Osteocyte (in vitro differentiated cells): ENCODE results near the gene COL15A1. TPM values are rescaled to one million over a fixed set of nuclear protein-coding genes. Genes with fewer than 3 reads are reported as not detected.

Source experiments
- DNase-seq: peaks from one replicate; pipeline ENCODE4 v3.0.0; 2021; ENCODE audit warnings: mixed read lengths; ENCODE audit not compliant: unreplicated experiment; ENCODE audit errors: extremely low spot score
- H3K27ac Mint-ChIP-seq: one replicate; pipeline ENCODE4 v1.8.0; 2021; ENCODE audit warnings: mild to moderate bottlenecking, mixed read lengths; ENCODE audit not compliant: unreplicated experiment
- H3K27me3 Mint-ChIP-seq: one replicate; pipeline ENCODE4 v1.8.0; 2021; ENCODE audit warnings: mixed read lengths; ENCODE audit not compliant: unreplicated experiment
- H3K36me3 Mint-ChIP-seq: one replicate; pipeline ENCODE4 v1.8.0; 2021; ENCODE audit warnings: mixed read lengths; ENCODE audit not compliant: unreplicated experiment
- H3K4me1 Mint-ChIP-seq: one replicate; pipeline ENCODE4 v1.8.0; 2021; ENCODE audit warnings: mixed read lengths; ENCODE audit not compliant: unreplicated experiment
- H3K4me3 Mint-ChIP-seq: one replicate; pipeline ENCODE4 v1.8.0; 2021; ENCODE audit warnings: mild to moderate bottlenecking, moderate library complexity, mixed read lengths; ENCODE audit not compliant: unreplicated experiment
- H3K9me3 Mint-ChIP-seq: one replicate; pipeline ENCODE4 v1.8.0; 2021; ENCODE audit warnings: mixed read lengths; ENCODE audit not compliant: unreplicated experiment
- total RNA-seq: library from RNA; stranded (reverse); gene quantifications from 2 replicates; pipeline ENCODE4 v1.2.1, GENCODE V29; 2021
- TF ChIP-seq, protein P1 (sequence below): fragments of 200-600 bp; sonication (generic); IDR thresholded peaks from 2 replicates; pipeline ENCODE4 v1.5.0; 2021; ENCODE audit warnings: antibody characterized with exemption, mild to moderate bottlenecking, moderate library complexity

The COL15A1 gene
- total RNA-seq, 1 donor from 2014 or later: 0.81 TPM

DNA sequence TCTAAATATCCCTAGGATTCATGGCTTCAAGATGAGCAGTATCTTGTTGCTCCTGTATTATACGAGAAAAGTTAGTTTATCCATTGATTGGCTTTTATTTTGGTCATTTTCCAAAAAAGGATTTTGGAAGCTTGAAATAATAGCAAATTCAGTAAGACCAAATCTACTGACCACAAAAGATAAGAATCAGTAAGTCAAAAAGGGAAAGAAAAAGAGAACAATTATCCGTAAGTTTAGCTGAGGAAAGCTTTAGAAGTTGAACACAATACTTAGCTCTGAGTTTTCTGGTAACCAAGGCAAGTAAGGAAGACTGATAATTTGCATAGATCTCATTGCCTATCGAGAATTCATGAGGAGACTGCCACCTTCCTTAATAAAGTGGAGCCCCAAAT, 170.3 kb downstream of the COL15A1 start:
- Mint-ChIP-seq H3K27ac (no peak overlapping the region), H3K27me3 (no peaks in the 10 kb centered on the region), H3K4me3 (no peak overlapping the region), H3K9me3 (no peaks in the 10 kb centered on the region), H3K4me1 (peaks cover 39% of the 10 kb centered on the region), H3K36me3 (peaks cover 2% of the 10 kb centered on the region)
- DNase-seq: no peak
- TF ChIP-seq, protein P1, sequence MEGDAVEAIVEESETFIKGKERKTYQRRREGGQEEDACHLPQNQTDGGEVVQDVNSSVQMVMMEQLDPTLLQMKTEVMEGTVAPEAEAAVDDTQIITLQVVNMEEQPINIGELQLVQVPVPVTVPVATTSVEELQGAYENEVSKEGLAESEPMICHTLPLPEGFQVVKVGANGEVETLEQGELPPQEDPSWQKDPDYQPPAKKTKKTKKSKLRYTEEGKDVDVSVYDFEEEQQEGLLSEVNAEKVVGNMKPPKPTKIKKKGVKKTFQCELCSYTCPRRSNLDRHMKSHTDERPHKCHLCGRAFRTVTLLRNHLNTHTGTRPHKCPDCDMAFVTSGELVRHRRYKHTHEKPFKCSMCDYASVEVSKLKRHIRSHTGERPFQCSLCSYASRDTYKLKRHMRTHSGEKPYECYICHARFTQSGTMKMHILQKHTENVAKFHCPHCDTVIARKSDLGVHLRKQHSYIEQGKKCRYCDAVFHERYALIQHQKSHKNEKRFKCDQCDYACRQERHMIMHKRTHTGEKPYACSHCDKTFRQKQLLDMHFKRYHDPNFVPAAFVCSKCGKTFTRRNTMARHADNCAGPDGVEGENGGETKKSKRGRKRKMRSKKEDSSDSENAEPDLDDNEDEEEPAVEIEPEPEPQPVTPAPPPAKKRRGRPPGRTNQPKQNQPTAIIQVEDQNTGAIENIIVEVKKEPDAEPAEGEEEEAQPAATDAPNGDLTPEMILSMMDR: no peak

GRCh38 chr9:99114846-99115500, 171.3 kb downstream of the COL15A1 start:
- peaks cover 30% of the 10 kb centered on the region for H3K4me1 Mint-ChIP-seq
- H3K27ac Mint-ChIP-seq: no peak overlapping the region
- peaks cover 2% of the 10 kb centered on the region for H3K36me3 Mint-ChIP-seq
- no peak for DNase-seq
- no peak overlapping the region for H3K4me3 Mint-ChIP-seq
- TF ChIP-seq, protein P1: no peak
- no peaks in the 10 kb centered on the region for H3K27me3 Mint-ChIP-seq
- no peaks in the 10 kb centered on the region for H3K9me3 Mint-ChIP-seq

- no peaks in the 10 kb centered on the region for H3K36me3 Mint-ChIP-seq
- no peak overlapping the region for H3K27ac Mint-ChIP-seq
- no peak overlapping the region for H3K4me3 Mint-ChIP-seq
- no peak for DNase-seq
- H3K27me3 Mint-ChIP-seq: no peaks in the 10 kb centered on the region
- TF ChIP-seq, protein P1: no peak
- no peaks in the 10 kb centered on the region for H3K9me3 Mint-ChIP-seq
- peaks cover 35% of the 10 kb centered on the region for H3K4me1 Mint-ChIP-seq
Measured at GRCh38 chr9:99116003-99116411, 172.3 kb downstream of the COL15A1 start.

DNA sequence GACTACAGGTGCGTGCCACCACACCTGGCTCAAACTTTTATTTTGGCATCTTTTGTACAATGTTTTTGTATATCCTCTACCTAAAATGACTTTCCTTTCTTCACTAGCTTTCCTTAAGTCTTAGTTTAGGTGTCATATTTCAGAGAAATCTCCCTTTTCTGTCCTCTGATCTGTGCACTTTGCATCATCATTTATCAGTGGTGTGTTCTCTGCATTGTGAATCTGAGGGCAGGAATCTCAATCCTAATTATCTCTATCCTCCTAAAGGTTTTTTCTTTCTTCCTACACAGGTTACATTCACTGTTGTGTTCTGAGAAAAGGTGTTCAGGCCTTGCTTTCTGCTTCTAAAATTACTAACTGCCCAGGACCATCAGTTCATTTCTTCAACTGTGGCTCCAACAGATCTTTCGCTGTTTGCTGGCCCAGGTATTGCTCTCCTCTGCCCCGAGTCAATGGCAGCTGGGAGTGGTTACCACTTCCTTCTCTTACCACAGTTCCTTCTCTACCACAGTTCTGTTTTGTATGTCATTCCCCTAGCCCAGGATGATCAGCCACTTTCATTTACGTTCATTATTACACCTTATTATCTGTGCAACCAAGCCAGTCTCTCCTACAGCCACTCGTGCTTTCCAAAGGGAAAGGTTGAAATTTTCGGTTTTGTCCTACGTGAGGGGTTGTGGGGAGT, 175.2 kb downstream of the COL15A1 start:
- no peak overlapping the region for H3K4me3 Mint-ChIP-seq
- no peak for DNase-seq
- peaks cover 27% of the 10 kb centered on the region for H3K4me1 Mint-ChIP-seq
- no peak overlapping the region for H3K27ac Mint-ChIP-seq
- H3K27me3 Mint-ChIP-seq: no peaks in the 10 kb centered on the region
- TF ChIP-seq, protein P1: no peak
- H3K36me3 Mint-ChIP-seq: no peaks in the 10 kb centered on the region
- no peaks in the 10 kb centered on the region for H3K9me3 Mint-ChIP-seq

- no peaks in the 10 kb centered on the region for H3K9me3 Mint-ChIP-seq
- TF ChIP-seq, protein P1: no peak
- H3K36me3 Mint-ChIP-seq: no peaks in the 10 kb centered on the region
- no peak for DNase-seq
- no peak overlapping the region for H3K4me3 Mint-ChIP-seq
- H3K4me1 Mint-ChIP-seq: peaks cover 30% of the 10 kb centered on the region
- no peaks in the 10 kb centered on the region for H3K27me3 Mint-ChIP-seq
- no peak overlapping the region for H3K27ac Mint-ChIP-seq
Measured at GRCh38 chr9:99119976-99120655, 176.4 kb downstream of the COL15A1 start.
